A673 (cell line): ENCODE data around the gene XIST.

Experiments used
- EZH2 ChIP-seq: fragments of 200-600 bp; sonication (generic); IDR thresholded peaks from 2 replicates; pipeline ENCODE4 v1.6.1; 2017; ENCODE audit warnings: borderline replicate concordance, low read depth, mild to moderate bottlenecking, mixed read lengths, antibody characterized with exemption, low read length; ENCODE audit not compliant: poor library complexity, severe bottlenecking
- TF ChIP-seq, protein P1 (sequence below): fragments of 300-800, 200-600 bp; sonication (generic); conservative IDR thresholded peaks from 2 replicates; pipeline ENCODE4 v1.5.1; 2017; ENCODE audit warnings: low read depth, mild to moderate bottlenecking, antibody characterized with exemption, low read length, moderate library complexity, mixed read lengths

DNA sequence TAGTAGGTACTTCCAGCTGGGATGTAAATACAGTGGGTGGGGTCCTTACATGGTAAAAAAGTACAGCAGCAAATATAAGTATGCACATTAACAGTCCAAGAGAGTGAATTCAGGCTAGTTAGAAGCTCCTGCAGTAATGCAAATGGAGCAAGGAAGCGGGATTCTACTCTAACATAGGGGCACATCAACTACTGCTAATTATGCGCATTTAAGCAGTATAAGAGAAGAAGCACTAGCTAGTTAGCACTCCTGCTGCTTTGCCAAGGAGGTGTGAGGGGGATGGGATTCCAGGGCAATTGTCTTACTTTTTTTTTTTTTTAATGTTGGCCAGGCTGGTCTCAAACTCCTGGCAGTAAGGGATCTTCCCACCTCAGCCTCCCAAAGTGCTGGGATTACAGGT lies 5.4 kb downstream of the XIST start:
- TF ChIP-seq, protein P1, sequence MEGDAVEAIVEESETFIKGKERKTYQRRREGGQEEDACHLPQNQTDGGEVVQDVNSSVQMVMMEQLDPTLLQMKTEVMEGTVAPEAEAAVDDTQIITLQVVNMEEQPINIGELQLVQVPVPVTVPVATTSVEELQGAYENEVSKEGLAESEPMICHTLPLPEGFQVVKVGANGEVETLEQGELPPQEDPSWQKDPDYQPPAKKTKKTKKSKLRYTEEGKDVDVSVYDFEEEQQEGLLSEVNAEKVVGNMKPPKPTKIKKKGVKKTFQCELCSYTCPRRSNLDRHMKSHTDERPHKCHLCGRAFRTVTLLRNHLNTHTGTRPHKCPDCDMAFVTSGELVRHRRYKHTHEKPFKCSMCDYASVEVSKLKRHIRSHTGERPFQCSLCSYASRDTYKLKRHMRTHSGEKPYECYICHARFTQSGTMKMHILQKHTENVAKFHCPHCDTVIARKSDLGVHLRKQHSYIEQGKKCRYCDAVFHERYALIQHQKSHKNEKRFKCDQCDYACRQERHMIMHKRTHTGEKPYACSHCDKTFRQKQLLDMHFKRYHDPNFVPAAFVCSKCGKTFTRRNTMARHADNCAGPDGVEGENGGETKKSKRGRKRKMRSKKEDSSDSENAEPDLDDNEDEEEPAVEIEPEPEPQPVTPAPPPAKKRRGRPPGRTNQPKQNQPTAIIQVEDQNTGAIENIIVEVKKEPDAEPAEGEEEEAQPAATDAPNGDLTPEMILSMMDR = no peak
- TF ChIP-seq EZH2 = no peak
